Ovary (tissue), 9 donors: ENCODE results near the gene CLCNKB. TPM values are rescaled to one million over a fixed set of nuclear protein-coding genes. Genes with fewer than 3 reads are reported as not detected.
"Not testable (repeated sequence)": the region's sequence is repeated elsewhere in the genome, so short reads cannot be mapped to it uniquely, and the experiment has no call there.

Source experiments
- DNase-seq, 5 donors: peaks; one replicate each; pipeline ENCODE4 v3.0.0-alpha.2; 2019 to 2020
- H3K27ac ChIP-seq, 2 donors: fragments of 200-600 bp; one replicate each; pipeline versions ENCODE4 v1.5.1 to v1.8.0; 2019 to 2022
- H3K27me3 ChIP-seq: fragments of 200-600 bp; one replicate; pipeline ENCODE4 v1.8.0; 2022
- H3K36me3 ChIP-seq: fragments of 200-600 bp; sonication (generic); one replicate; pipeline ENCODE4 v1.5.1; 2019
- H3K4me1 ChIP-seq: one replicate; pipeline ENCODE4 v1.8.1; 2013; ENCODE audit warnings: mild to moderate bottlenecking, moderate library complexity; ENCODE audit not compliant: insufficient read depth
- H3K4me3 ChIP-seq: fragments of 200-600 bp; sonication (generic); one replicate; pipeline ENCODE4 v1.5.1; 2017
- H3K9me3 ChIP-seq, 2 donors: fragments of 200-600 bp in 1 of 2; sonication (generic) in 1 of 2; one replicate each; pipeline versions ENCODE4 v1.5.1 to v1.8.1; 2013 to 2019; ENCODE audit warnings: mild to moderate bottlenecking in 1 of 2, moderate library complexity in 1 of 2
- CTCF ChIP-seq, 3 donors: fragments of 450-650 bp in 2 of 3; fragments of 200-600 bp in 1 of 3; IDR thresholded peaks; one replicate each; pipeline versions ENCODE4 v1.5.1 to v1.8.0; 2016 to 2022; ENCODE audit warnings: antibody characterized with exemption in 3 of 3, mild to moderate bottlenecking in 1 of 3
- EP300 ChIP-seq: sonication (generic); formaldehyde crosslinking; IDR thresholded peaks from one replicate; pipeline ENCODE4 v1.6.1; 2017; ENCODE audit warnings: antibody characterized with exemption
- POLR2A ChIP-seq: fragments of 450-650 bp; IDR thresholded peaks from one replicate; pipeline ENCODE4 v1.6.1; 2017; ENCODE audit warnings: antibody characterized with exemption, mild to moderate bottlenecking, moderate library complexity
- WGBS, 3 donors: extraction: QIAGEN DNeasy Blood & Tissue Kit in 1 of 3; methylation state at CpG; one replicate each; pipeline versions ENCODE4 v1.1.5 to v1.1.7; 2013 to 2017; 5-methylcytosine and 5-hydroxymethylcytosine counted together
- intact Hi-C, 4 donors: fragments of 100-400 bp; cut with DNase I; formaldehyde crosslinking; loops; one replicate each; pipeline versions ENCODE4 v1.11.0 to v1.15.1; 2022 to 2023
- polyA plus RNA-seq, 2 donors: library from polyadenylated mRNA; stranded (reverse); fragments of 200-250 nt in 1 of 2; fragments of 350-450 nt in 1 of 2; fragmentation: Illumina TruSeq in 1 of 2; extraction: RNeasy Lipid Tissue Mini Kit (QIAGEN cat#74804) in 1 of 2; gene quantifications; one replicate each; pipeline ENCODE4 v1.2.3, GENCODE V29; 2013 to 2014
- total RNA-seq, 7 donors: library from RNA; depleted of rRNA in 2 of 7; stranded (reverse); fragments of >200 nt in 2 of 7; fragmentation: NEBNext Ultra II Directional in 3 of 7; extraction: Animal tissue kit (Norgen Biotek cat#: 25700) in 3 of 7; gene quantifications; one replicate each; pipeline versions ENCODE4 v1.1.0 to v1.2.4, GENCODE V29; 2016 to 2023
- donor health status: DM: no; HTN: no; CAD: no; lungs with moderate emphysema.
- donor health status: DM: no; HTN: no; CAD: no.
- donor health status: Bipolar disorder and iron deficiency.
- donor health status: DM: yes; HTN: yes; CAD: no.
- donor health status: DM: no; HTN: no; CAD: no.
- donor health status: DM: yes; HTN: yes; CAD: no.

Gene CLCNKB
- total and polyA plus RNA-seq, 9 donors = 0.18 to 8.2 (median 1.3) TPM; not detected in 1

GRCh38 chr1:16055613-16056520 lies 12.3 kb downstream of the CLCNKB start:
- H3K27me3 ChIP-seq = no peaks in the 10 kb centered on the region
- no peaks in the 10 kb centered on the region for H3K9me3 ChIP-seq
- H3K4me3 ChIP-seq = no peak overlapping the region
- DNase-seq = peak; percentile 82 to 91 (median 89)
- TF ChIP-seq POLR2A = no peak
- no peak for TF ChIP-seq EP300
- TF ChIP-seq CTCF (IDR thresholded peaks at IDR 0.05) = peak; percentile 92 to 96 (median 96)
- WGBS, 3 donors = 31 to 40% (median 38%) methylated on average over 17 to 18 of the region's 18 CpGs
- no peaks in the 10 kb centered on the region for H3K4me1 ChIP-seq
- no peak overlapping the region for H3K27ac ChIP-seq
- intact Hi-C loops = loop anchor here in 2 of 4 donors (2.0 kb wide), 2 partner anchors 45 to 47 kb away; no protein-coding TSS in a partner anchor
- H3K36me3 ChIP-seq = no peaks in the 10 kb centered on the region

- intact Hi-C loops = loop anchor here in 1 of 4 donors (2.0 kb wide), 1 partner anchor 48 kb away; no protein-coding TSS in a partner anchor
- not testable (repeated sequence) for H3K9me3 ChIP-seq, H3K4me1 ChIP-seq, H3K36me3 ChIP-seq, H3K4me3 ChIP-seq, H3K27me3 ChIP-seq, H3K27ac ChIP-seq, DNase-seq
- WGBS, 3 donors = 42 to 64% (median 44%) methylated on average over 3 to 4 of the region's 4 CpGs
Measured at GRCh38 chr1:16056521-16056912, 12.9 kb downstream of the CLCNKB start.

GRCh38 chr1:16057314-16057915 lies 13.8 kb downstream of the CLCNKB start:
- H3K27ac ChIP-seq, H3K4me1 ChIP-seq, DNase-seq, H3K9me3 ChIP-seq, H3K4me3 ChIP-seq, H3K27me3 ChIP-seq, H3K36me3 ChIP-seq: not testable (repeated sequence)
- WGBS, 3 donors = 54 to 72% (median 66%) methylated on average over 7 of the region's 7 CpGs
- intact Hi-C loops = loop anchor here in 1 of 4 donors (2.0 kb wide), 1 partner anchor 49 kb away; no protein-coding TSS in a partner anchor

- intact Hi-C loops = loop anchor here in 2 of 4 donors (1.0 to 2.0 kb wide), 2 partner anchors 8 to 22 kb away; no protein-coding TSS in a partner anchor
- not testable (repeated sequence) for DNase-seq, H3K27me3 ChIP-seq, H3K27ac ChIP-seq, H3K36me3 ChIP-seq, H3K4me3 ChIP-seq, H3K9me3 ChIP-seq, H3K4me1 ChIP-seq
- 66 to 69% (median 69%) methylated on average over 14 to 17 of the region's 20 CpGs for WGBS, 3 donors
Measured at GRCh38 chr1:16058394-16059120, 15.0 kb downstream of the CLCNKB start.

GRCh38 chr1:16061266-16061665 lies 17.7 kb downstream of the CLCNKB start:
- H3K4me1 ChIP-seq = no peaks in the 10 kb centered on the region
- no peaks in the 10 kb centered on the region for H3K27me3 ChIP-seq
- intact Hi-C loops = no loop called here
- H3K4me3 ChIP-seq = no peak overlapping the region
- WGBS, 3 donors = 77 to 92% (median 86%) methylated on average over 3 of the region's 3 CpGs
- TF ChIP-seq EP300 (no peak), CTCF (IDR thresholded peaks at IDR 0.05) (no peak), POLR2A (no peak)
- H3K36me3 ChIP-seq = no peaks in the 10 kb centered on the region
- no peak for DNase-seq
- H3K27ac ChIP-seq = no peak overlapping the region
- no peaks in the 10 kb centered on the region for H3K9me3 ChIP-seq

GRCh38 chr1:16061989-16062686 lies 18.6 kb downstream of the CLCNKB start:
- H3K36me3 ChIP-seq, H3K27me3 ChIP-seq, DNase-seq, H3K4me3 ChIP-seq, H3K4me1 ChIP-seq, H3K27ac ChIP-seq, H3K9me3 ChIP-seq, intact Hi-C loops: not testable (repeated sequence)
- 67 to 70% (median 67%) methylated on average over 12 to 18 of the region's 18 CpGs for WGBS, 3 donors

GRCh38 chr1:16062687-16063075 lies 19.1 kb downstream of the CLCNKB start:
- DNase-seq, intact Hi-C loops, H3K27ac ChIP-seq, H3K27me3 ChIP-seq, H3K4me3 ChIP-seq, H3K36me3 ChIP-seq, H3K4me1 ChIP-seq, H3K9me3 ChIP-seq: not testable (repeated sequence)
- 85 to 89% (median 89%) methylated on average over 9 of the region's 9 CpGs for WGBS, 3 donors
